Pancreas (tissue), 10 donors: ENCODE measurements around the gene COG4. TPM values are rescaled to one million over a fixed set of nuclear protein-coding genes. Genes with fewer than 3 reads are reported as not detected.

ENCODE experiments used
- ATAC-seq, 4 donors: fragments of 200-7000 bp; cut with Tn5 transposase; one replicate each; pipeline versions ENCODE4 v1.8.0 to v1.9.1; 2020; ENCODE audit warnings: mild to moderate bottlenecking in 4 of 4, moderate library complexity in 4 of 4
- DNase-seq, 6 donors: peaks; one replicate each; pipeline ENCODE4 v3.0.0-alpha.2; 2020
- FAIRE-seq: peaks from 2 replicates; lab custom pipeline; 2012; peaks lifted over from hg19 to GRCh38; lab: Jason Lieb, UNC
- H3K27ac ChIP-seq, 4 donors: fragments of 200-600 bp; sonication (generic); 1 replicate in 3 of 4; 2 replicates in 1 of 4; pipeline versions ENCODE4 v1.5.0 to v1.8.0; 2020
- H3K27me3 ChIP-seq, 4 donors: fragments of 200-600 bp; one replicate each; pipeline ENCODE4 v1.8.0; 2021
- H3K36me3 ChIP-seq, 3 donors: fragments of 200-600 bp; sonication (generic) in 1 of 3; one replicate each; pipeline versions ENCODE4 v1.5.0 to v1.8.0; 2020 to 2021
- H3K4me1 ChIP-seq, 3 donors: fragments of 200-600 bp; one replicate each; pipeline ENCODE4 v1.8.0; 2021
- H3K4me3 ChIP-seq, 4 donors: fragments of 200-600 bp; sonication (generic) in 2 of 4; one replicate each; pipeline versions ENCODE4 v1.5.0 to v1.8.0; 2020 to 2021
- H3K9me3 ChIP-seq, 4 donors: fragments of 200-600 bp; one replicate each; pipeline ENCODE4 v1.8.0; 2021
- CTCF ChIP-seq, 4 donors: fragments of 200-600 bp; sonication (generic) in 3 of 4; IDR thresholded peaks; one replicate each; pipeline versions ENCODE4 v1.5.0 to v1.8.0; 2021; ENCODE audit warnings: antibody characterized with exemption in 4 of 4
- WGBS, 2 donors: extraction: QIAGEN DNeasy Blood & Tissue Kit; methylation state at CpG; one replicate each; pipeline ENCODE4 v1.1.7; 2013; 5-methylcytosine and 5-hydroxymethylcytosine counted together
- intact Hi-C, 3 donors: fragments of 100-400 bp; cut with DNase I; formaldehyde crosslinking; loops; one replicate each; pipeline versions ENCODE4 v1.11.1 to v1.14.2; 2022
- polyA plus RNA-seq, 2 donors: library from polyadenylated mRNA; stranded (reverse); fragments of 200-250 nt; gene quantifications; one replicate each; pipeline ENCODE4 v1.2.3, GENCODE V29; 2013
- total RNA-seq, 6 donors: library from RNA; stranded (reverse); fragmentation: NEBNext Ultra II Directional in 4 of 6; extraction: Animal tissue kit (Norgen Biotek cat#: 25700) in 4 of 6; gene quantifications; one replicate each; pipeline versions ENCODE4 v1.2.1 to v1.2.4, GENCODE V29; 2021 to 2023
- donor health status: healthy with polysubstance abuse.
- donor health status: DM: no; HTN: no; CAD: no; lungs with moderate emphysema.
- donor health status: DM: no; HTN: no; CAD: no.
- donor health status: control.
- donor health status: control.
- donor health status: Bipolar disorder and iron deficiency.
- donor health status: DM: yes; HTN: yes; CAD: no.
- donor health status: DM: no; HTN: no; CAD: no.
- donor health status: DM: no; HTN: no; CAD: no.
- donor health status: DM: yes; HTN: yes; CAD: no.

COG4 gene
- total and polyA plus RNA-seq, 8 donors = 12.3 to 56.4 (median 19.3) TPM

GRCh38 chr16:70473446-70474319 lies 49.7 kb downstream of the COG4 start:
- DNase-seq = peak in 1 of 6 donors; percentile 68
- H3K36me3 ChIP-seq = peaks cover 0 to 20% (median 6%) of the 10 kb centered on the region in 3 donors
- 93% methylated on average over 20 to 21 of the region's 21 CpGs for WGBS, 2 donors
- peaks cover 0 to 3% (median 0%) of the 10 kb centered on the region in 3 donors for H3K4me1 ChIP-seq
- ATAC-seq = no peak
- H3K27ac ChIP-seq = no peak overlapping the region
- FAIRE-seq = no peak
- intact Hi-C loops = loop anchor here in 2 of 3 donors (5.0 to 10.0 kb wide), 2 partner anchors 76 to 79 kb away; no protein-coding TSS in a partner anchor
- no peak for TF ChIP-seq CTCF (IDR thresholded peaks at IDR 0.05)
- H3K27me3 ChIP-seq = no peaks in the 10 kb centered on the region
- no peak overlapping the region for H3K4me3 ChIP-seq
- no peaks in the 10 kb centered on the region for H3K9me3 ChIP-seq

- peaks cover 0 to 3% (median 0%) of the 10 kb centered on the region in 3 donors for H3K4me1 ChIP-seq
- intact Hi-C loops = loop anchor here in 2 of 3 donors (5.0 to 10.0 kb wide), 2 partner anchors 76 to 78 kb away; no protein-coding TSS in a partner anchor
- TF ChIP-seq CTCF (IDR thresholded peaks at IDR 0.05) = no peak
- no peak overlapping the region for H3K4me3 ChIP-seq
- DNase-seq (peak in 1 of 6 donors; percentile 71), FAIRE-seq (no peak), ATAC-seq (no peak)
- H3K36me3 ChIP-seq = peaks cover 0 to 22% (median 6%) of the 10 kb centered on the region in 3 donors
- H3K27ac ChIP-seq = no peak overlapping the region
- WGBS, 2 donors = 92 to 93% methylated on average over 28 of the region's 28 CpGs
- no peaks in the 10 kb centered on the region for H3K27me3 ChIP-seq
- H3K9me3 ChIP-seq = no peaks in the 10 kb centered on the region
Measured at GRCh38 chr16:70472786-70473433, 50.4 kb downstream of the COG4 start.

GRCh38 chr16:70470927-70471341 lies 52.4 kb downstream of the COG4 start:
- ATAC-seq = peak; percentile 33 to 85 (median 64)
- intact Hi-C loops = loop anchor here in 2 of 3 donors (5.0 to 10.0 kb wide), 2 partner anchors 74 to 76 kb away; no protein-coding TSS in a partner anchor
- peak in 4 of 6 donors; percentile 18 to 80 (median 48) for DNase-seq

More at GRCh38 chr16:70470927-70471341, 52.4 kb downstream of the COG4 start:
- Histone ChIP-seq H3K36me3 (peaks cover 0 to 22% (median 6%) of the 10 kb centered on the region in 3 donors), H3K4me1 (no peaks in the 10 kb centered on the region), H3K27me3 (no peaks in the 10 kb centered on the region), H3K4me3 (no peak overlapping the region), H3K9me3 (no peaks in the 10 kb centered on the region), H3K27ac (no peak overlapping the region)
- FAIRE-seq = no peak
- no peak for TF ChIP-seq CTCF (IDR thresholded peaks at IDR 0.05)
- 73 to 80% methylated on average over 17 of the region's 17 CpGs for WGBS, 2 donors
